HG02610 (cell line): Measurements from ENCODE around the gene BMERB1.
"Not testable (repeated sequence)": the region's sequence is repeated elsewhere in the genome, so short reads cannot be mapped to it uniquely, and the experiment has no call there.

Experiments
- ATAC-seq: cut with Tn5 transposase; IDR thresholded peaks from one replicate; pipeline ENCODE4 v1.9.1; 2021; ENCODE audit warnings: mild to moderate bottlenecking, moderate library complexity; ENCODE audit not compliant: unreplicated experiment

Gene BMERB1

DNA sequence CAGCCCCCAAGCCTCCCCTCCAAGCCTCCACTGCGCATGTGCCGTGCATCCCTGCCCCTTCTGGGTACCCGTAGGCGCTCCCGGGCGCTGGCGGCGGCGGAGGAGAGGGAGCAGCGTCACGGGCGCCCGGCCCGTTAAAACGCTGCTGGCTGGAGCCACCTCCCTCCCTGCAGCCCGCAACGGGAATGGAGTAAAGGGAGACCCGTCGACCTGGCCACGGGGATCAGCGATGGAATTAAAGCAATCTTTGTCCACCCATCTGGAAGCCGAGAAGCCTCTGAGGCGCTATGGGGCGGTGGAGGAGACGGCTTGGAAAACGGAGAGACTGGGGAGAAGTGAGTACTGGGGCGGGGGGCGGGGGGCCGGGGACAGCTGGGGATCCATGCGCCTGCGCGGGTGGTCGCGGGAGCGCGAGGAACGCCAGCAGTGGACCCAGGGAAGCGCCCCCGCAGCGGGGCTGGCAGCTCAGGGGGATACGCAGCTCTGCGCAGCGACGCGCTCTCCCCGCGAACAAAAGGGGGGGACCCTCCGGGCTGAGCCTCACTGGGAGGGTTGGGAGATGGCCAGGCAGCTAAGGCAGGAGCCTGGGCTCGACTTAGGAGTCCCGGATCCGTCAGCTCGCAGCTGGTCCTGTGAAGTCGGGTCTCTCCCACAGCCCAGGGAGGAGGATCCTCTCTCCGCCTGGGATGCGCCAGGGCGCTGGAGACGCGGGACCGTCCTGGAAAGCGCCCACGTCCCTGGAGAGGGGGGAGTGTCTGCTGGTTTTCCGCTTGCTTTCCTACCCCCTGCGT, at the start of gene BMERB1:
TSS of gene BMERB1 (plus strand) at position 164 of the 791 bp plus-strand sequence. CDS start at position 230, 66 bp downstream.
- ATAC-seq, result no peak

DNA sequence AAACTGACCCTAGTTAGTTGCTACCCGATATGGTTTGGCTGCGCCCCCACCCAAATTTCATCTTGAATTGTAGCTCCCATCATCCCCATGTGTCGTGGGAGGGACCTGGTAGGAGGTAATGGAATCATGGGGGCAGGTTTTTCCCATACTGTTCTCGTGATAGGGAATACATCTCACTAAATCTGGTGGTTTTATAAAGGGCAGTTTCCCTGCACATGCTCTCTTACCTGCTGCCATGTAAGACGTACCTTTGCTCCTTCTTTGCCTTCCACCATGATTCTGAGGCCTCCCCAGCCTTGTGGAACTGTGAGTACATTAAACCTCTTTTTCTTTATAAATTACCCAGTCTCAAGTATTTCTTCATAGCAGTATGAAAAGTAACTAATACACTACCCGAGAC, 46.3 kb upstream of the BMERB1 start:
- not testable (repeated sequence) for ATAC-seq

DNA sequence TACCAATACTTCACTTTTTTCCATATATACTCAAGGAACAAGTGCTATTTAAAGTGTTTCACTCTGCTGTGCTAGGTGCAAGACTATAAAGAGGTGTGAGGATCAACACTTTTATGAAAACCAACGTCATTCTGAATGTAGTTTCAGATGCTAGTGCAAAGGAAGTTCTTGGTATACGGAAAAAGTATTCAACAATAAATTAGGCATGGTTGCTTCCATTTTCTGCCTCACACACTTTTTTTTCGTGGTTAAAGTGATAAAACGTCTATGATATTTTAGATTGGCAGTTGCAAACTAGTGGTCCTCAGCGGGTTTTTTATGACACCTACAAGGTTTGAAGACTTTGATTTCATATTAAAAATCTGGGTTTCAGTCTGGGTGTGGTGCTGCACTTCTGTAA, 44.5 kb upstream of the BMERB1 start:
- ATAC-seq, result not testable (repeated sequence)

DNA sequence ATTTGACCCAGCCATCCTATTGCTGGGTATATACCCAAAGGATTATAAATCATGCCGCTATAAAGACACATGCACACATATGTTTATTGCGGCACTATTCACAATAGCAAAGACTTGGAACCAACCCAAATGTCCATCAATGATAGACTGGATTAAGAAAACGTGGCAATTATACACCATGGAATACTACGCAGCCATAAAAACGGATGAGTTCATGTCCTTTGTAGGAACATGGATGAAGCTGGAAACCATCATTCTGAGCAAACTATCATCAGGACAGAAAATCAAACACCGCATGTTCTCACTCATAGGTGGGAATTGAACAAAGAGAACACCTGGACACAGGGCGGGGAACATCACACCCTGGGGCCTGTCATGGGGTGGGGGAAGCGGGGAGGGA, 41.4 kb upstream of the BMERB1 start:
- ATAC-seq, result not testable (repeated sequence)

DNA sequence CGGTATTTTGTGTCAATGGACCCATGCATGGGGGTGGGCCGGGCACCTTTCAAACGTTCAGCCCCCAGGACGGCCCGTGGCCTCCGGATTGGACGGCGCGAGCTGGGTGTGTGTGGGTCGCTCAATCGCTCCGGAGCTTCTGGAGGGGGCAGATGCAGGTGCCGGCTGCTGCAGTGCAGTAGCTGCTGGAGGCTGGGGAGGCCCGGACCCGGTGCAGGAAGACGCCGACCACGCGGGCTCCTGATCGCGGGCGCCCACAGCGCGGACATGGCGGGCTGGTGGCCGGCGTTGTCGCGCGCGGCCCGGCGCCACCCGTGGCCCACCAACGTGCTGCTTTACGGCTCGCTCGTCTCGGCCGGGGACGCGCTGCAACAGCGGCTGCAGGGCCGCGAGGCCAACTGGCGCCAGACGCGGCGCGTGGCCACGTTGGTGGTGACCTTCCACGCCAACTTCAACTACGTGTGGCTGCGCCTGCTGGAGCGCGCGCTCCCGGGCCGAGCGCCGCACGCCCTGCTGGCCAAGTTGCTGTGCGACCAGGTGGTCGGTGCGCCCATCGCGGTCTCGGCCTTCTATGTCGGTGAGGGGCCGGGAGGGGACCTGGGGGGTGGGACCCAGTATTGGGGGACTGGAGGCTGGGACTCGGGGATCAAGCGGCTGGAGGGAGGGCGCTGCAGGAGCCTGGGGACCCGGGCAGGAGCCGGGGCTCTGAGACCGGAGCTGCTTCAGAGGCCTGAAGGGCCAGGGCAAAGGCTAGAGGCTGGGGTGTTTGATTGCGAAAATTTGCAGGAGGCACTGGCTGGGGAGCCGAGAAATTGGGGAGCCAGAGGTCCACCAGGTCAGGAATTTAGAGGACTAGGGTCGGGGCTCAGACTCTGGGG, 38.5 kb upstream of the BMERB1 start, which contains the start of gene MPV17L:
TSS of gene MPV17L (plus strand) at position 124 of the 878 bp plus-strand sequence. CDS start at position 268, 144 bp downstream.
- ATAC-seq, result not testable (repeated sequence)

DNA sequence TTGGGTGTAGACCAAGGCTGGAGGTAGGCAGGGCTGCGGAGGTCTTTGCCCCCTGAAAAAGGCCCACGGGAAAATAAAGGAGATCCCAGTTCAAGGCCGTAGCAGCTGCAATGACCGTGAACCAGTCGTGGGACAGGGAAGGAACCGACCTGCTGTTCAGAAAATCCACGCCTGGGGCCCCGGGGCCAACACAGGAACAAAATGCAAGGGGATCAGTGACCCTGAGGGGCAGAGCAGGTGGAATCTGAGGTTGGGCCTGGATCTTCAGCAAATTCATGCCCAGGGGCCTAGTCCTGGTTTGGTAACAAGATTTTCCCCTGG, 37.9 kb upstream of the BMERB1 start:
- not testable (repeated sequence) for ATAC-seq

DNA sequence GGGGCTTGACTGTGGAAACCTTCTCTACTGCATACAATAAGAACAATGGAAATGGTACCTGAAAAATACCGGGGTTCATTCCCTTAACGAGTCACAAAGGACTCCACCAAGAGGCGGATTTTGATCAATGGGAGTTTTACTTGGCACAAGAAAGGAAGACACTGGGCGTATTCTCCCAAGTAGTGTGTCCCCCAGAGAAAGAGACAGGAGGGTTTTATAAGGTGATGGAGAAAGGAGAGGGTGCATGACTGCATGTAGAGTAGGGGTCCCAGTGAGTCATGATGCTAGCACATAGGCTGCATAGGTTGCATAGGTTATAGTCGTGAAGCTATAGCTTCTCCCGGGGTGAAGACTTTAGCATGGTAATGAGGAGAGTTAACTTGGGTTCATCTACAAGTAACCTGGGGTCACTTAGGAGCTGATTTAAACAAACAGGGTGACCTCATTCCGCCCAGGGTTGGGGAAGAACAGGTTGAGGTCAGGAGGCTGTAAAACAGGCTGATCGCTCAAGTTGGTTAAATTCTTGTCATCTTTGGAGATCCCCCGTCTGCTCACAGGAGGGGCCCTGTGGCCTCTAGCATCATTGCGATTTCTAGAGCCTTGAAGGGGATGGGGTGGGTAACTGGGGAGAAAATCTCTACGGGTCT, 37.3 kb upstream of the BMERB1 start:
- ATAC-seq, result no peak

DNA sequence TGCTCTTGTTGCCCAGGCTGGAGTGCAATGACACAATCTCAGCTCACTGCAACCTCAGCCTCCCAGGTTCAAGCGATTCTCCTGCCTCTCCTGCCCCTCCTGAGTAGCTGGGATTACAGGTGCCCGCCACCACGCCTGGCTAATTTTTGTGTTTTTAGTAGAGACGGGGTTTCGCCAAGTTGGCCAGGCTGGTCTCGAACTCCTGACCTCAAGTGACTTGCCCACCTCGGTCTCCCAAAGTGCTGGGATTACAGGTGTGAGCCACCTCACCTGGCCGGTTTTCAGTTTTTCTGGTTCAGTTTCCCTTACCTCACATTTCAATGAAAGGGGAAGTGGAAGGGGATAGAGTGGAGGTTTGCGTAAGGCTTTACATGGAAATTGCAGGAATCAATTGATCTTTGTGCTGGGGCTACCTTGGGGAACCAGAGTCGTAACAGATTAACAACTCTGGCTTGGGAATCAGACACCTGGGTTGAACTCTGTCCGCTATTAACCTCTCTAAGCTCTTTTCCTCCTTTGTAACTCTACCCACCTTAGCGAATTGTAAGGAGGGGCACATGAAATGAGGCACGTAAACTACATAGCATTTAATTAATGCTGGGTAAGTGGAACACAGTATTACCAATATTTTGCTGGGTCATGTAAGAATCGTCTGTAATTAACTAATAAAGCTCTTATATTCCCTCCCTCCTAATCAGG, 35.6 kb upstream of the BMERB1 start:
- ATAC-seq, result no peak

DNA sequence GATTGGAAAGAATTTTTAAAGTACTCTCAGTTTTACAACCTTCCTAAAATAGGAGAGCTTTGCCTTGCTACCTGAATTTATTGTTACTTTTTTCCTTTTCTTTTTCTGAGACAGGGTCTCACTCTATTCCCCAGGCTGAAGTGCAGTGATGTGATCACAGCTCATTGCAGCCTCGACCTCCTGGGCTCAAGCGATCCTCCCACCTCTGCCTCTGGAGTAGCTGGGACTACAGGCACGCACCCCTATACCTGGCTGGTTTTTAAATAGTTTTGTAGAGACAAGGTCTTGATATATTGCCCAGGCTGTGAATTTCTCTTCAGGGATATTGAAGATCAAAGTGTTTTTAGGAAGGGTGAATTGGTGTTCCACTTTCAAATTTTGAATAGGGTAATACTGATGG, 35.1 kb upstream of the BMERB1 start:
- ATAC-seq, result no peak

DNA sequence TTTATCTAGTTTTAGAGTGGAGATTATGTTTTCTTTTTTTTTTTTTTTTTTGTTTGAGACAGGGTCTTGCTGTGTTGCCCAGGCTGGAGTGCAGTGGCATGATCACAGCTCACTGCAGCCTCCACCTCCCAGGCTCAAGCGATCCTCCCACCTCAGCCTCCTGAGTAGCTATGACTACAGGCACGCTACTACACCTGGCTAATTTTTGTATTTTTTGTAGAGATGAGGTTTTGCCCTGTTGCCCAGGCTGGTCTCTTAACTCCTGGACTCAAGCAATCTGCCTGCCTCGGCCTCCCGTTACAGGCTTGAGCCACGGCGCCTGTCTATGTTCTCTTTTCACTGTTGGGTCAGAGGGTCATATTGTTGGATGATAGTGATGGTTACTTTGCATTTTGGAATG, 34.1 kb upstream of the BMERB1 start:
- ATAC-seq, result not testable (repeated sequence)

DNA sequence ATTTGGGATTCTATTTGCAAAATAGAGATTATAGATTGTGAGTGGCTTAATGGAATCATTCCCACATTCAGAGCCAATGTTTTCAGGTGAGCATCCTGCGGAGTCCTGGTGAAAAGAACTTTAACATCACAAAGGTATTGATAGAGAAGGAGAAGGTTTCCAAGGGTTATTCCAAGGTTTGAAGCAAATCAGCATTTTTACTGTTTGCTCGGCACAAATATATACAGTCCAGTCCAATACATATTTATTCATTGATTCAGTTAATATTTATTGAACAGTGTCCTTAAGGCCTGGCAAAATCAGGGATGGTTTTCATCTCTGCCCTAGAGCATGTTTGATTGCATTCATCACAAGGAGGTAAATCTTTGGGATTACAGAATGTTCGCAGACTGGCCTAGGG, 32.4 kb upstream of the BMERB1 start:
- ATAC-seq, result no peak

DNA sequence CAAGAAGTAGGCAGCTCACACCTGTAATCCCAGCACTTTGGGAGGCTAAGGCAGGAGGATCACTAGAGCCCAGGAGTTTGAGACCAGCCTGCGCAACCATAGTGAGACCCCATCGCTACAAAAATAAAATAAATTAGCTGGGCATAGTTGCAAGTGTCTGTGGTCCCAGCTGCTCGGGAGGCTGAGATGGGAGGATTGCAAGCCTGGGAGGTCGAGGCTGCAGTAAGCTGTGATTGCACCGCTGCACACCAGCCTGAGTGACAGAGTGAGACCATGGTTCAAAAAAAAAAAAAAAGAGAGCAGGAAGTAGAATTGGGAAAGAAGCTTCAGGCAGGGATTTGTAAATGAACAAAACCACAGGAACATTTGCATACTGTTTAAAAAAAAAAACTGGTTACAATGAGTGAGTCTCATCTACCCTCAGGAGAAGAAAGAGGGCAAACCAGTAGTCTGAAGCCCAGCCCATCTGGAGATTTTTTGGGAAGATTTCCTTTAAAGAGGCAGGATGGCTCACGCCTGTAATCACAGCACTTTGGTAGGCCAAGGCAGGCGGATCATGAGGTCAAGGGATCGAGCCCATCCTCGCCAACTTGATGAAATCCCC, 30.9 kb upstream of the BMERB1 start:
- no peak for ATAC-seq

DNA sequence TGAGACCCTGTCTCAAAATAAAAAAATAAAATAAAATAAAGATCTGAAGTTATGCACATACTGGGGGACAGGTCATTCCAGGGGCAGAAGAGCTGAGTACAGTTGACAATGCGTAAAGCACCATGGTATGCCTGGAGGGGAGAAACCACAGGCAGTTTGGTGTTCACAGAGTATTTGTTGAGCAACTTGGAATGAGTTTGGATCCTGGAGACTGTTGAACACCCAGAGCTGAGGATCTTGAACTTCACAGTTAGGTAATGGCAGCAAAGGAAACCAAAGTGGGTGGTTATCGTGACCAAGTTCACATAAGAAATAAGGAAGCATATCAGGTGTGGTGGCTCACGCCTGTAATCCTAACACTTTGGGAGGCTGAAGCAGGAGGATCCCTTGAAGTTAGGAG, 30.3 kb upstream of the BMERB1 start:
- not testable (repeated sequence) for ATAC-seq

DNA sequence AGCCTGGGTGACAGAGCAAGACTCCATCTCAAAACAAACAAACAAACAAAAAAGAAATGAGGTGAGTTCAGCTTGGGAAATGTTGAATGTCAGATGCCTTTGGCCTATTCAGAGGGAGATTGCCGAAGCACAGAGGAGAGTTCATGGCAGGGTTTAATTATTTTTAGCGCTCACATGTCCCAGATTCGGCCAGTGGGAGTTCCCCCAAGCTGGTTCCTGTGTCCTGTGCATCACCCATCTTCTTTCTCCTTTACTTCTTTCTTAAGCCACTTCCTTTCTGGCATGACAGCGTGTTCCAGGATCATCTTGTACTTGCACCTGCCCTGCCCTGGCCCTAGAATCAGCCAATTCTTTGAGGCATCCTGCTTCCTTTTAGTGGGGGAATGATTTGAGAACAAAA, 29.6 kb upstream of the BMERB1 start:
- ATAC-seq, result no peak

DNA sequence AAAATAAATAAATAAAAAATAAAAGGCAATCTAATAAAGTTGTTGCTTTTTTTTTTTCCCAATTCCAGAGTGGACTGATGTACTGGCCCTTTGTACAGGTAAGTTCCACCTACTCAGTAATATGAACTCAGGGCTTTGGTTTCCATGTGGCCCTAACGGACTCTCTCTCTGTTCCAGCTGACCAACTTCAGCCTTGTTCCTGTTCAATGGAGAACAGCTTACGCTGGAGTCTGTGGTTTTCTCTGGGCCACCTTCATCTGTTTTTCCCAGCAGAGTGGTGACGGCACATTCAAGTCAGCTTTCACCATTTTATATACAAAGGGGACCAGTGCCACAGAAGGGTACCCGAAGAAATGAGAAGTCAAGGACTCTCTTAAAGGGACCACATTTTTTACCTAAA, 26.6 kb upstream of the BMERB1 start:
- not testable (repeated sequence) for ATAC-seq

DNA sequence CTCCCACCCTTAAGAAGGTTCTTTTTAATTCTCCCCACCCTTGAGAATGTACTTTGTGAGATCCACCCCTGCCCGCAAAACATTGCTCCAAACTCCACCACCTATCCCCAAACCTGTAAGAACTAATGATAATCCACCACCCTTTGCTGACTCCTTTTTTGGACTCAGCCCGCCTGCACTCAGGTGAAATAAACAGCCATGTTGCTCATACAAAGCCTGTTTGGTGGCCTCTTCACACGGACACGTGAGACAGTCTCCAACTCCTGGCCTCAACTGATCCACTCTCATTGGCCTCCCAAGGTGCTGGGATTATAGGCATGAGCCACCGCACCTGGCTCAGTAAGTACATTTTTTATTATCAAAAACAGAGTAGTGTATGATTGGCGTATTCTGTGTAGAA, 24.9 kb upstream of the BMERB1 start:
- ATAC-seq, result not testable (repeated sequence)

DNA sequence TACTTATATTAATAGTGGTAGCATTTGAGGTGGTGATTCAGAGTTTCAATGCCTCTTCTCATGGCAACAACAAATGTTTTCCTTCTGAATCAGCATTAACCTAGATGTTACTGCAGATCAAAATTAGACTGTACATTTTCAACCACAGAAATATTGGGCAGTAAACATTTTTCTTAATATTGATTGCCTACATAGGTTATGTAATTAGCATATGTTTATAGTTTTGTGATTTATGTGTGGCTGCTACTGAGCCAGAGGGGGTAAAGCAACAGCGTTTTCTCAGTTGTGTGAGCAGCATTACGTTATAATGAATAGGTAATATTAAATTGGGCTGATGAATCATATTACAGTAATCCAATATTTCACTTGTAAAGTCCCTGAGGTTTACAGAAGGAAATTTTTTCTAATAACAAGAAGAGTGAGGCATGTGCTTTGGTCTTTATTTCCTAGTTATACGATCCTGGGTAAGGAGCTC, 18.8 kb upstream of the BMERB1 start:
- no peak for ATAC-seq

DNA sequence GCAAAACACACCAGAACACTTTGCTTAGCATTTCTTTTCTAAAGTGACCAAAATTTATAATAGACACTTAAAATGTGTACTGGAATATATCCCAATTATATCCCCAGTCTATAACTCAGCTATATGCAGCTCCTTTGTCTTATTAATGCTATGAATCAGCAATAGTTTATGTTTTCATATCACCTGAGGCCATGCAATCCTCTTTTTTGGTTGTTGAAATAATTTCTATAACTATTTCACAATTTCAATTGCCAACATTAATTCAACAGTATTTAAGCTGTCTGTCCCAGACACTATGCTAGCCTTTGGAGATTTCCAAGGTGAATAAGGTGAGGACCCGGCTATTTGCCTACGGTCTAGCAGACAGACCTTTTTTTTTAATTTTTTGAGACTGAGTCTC, 17.2 kb upstream of the BMERB1 start:
- ATAC-seq, result no peak

DNA sequence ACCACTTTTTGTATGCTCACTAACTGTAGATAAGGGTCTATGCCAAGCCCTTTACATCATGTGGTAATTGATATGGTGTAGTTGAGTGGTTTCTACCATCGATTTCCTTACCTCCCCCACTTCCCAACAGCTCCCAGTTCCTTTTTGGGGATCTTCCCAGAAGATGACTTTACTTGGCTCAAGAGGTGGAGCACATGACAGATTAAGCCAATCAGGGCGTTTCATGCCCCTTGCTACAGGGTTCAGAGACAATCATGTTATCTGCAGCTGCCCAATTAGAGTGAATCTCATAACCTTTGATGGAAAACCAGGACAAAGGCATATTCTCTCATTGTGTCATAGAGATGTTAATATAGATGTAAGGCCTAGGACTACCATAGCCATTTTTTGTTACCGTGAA, 16.2 kb upstream of the BMERB1 start:
- ATAC-seq, result no peak

DNA sequence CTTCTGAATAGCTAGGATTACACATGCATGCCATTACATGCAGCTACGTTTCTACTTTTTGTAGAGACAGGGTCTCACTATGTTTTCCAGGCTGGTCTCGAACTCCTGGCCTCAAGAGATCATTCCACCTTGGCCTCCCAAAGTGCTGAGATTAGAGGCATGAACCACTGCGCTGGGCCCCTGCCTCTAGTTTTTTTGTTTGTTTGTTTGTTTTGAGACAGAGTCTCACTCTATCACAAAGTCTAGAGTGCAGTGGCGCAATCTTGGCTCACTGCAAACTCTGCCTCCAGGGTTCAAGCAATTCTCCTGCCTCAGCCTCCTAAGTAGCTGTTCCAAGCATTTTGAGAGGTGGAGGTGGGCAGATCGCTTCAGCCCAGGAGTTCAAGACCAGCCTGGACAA, 12.7 kb upstream of the BMERB1 start:
- not testable (repeated sequence) for ATAC-seq
